Activated CD8-positive, alpha-beta T cell treated with anti-CD3 and anti-CD28 coated beads, Interleukin-2, amount 10 ng/mL, durations not matched to agents 7 days and 5 days (primary cell): ENCODE data around the gene NANP. TPM values are rescaled to one million over a fixed set of nuclear protein-coding genes. Genes with fewer than 3 reads are reported as not detected.
"Not testable (repeated sequence)": the region's sequence is repeated elsewhere in the genome, so short reads cannot be mapped to it uniquely, and the experiment has no call there.

Source experiments
- ATAC-seq: fragments of 150-1000 bp; cut with Tn5 transposase; one replicate; pipeline ENCODE4 v1.10.0; 2021; ENCODE audit warnings: moderate library complexity
- CTCF ChIA-PET: fragments of 350-600 bp; sonication (Branson Sonifier 250); formaldehyde crosslinking; loops from one replicate; lab custom pipeline; 2021; ENCODE audit warnings: antibody characterized with exemption; lab: Charles Lee
- POLR2A ChIA-PET: fragments of 350-600 bp; sonication (Branson Sonifier 250); formaldehyde crosslinking; loops from one replicate; lab custom pipeline; 2021; ENCODE audit warnings: antibody characterized with exemption; lab: Charles Lee
- DNase-seq: peaks from one replicate; pipeline ENCODE4 v3.0.0-alpha.2; 2020
- H3K27ac Mint-ChIP-seq: one replicate; pipeline ENCODE4 v1.8.0; 2021; ENCODE audit warnings: mild to moderate bottlenecking, mixed read lengths
- H3K27me3 Mint-ChIP-seq: one replicate; pipeline ENCODE4 v1.8.0; 2021; ENCODE audit warnings: low read depth, mixed read lengths
- H3K36me3 Mint-ChIP-seq: one replicate; pipeline ENCODE4 v1.8.0; 2021; ENCODE audit warnings: low read depth, mixed read lengths
- H3K4me1 Mint-ChIP-seq: one replicate; pipeline ENCODE4 v1.8.0; 2021; ENCODE audit warnings: low read depth, mixed read lengths
- H3K4me3 Mint-ChIP-seq: one replicate; pipeline ENCODE4 v1.8.0; 2021; ENCODE audit warnings: mild to moderate bottlenecking, mixed read lengths
- H3K9me3 Mint-ChIP-seq: one replicate; pipeline ENCODE4 v1.8.0; 2022; ENCODE audit warnings: mixed read lengths; ENCODE audit not compliant: insufficient read depth
- total RNA-seq, 2 experiments: library from RNA; stranded (reverse); gene quantifications; one replicate each; pipeline ENCODE4 v1.2.3, GENCODE V29; 2021

The NANP gene
- total RNA-seq: 1 to 10 TPM; 4.9 to 5.0 TPM

GRCh38 chr20:25623736-25624499 is at the start of gene NANP:
TSS of gene NANP (minus strand) at chr20:25624014. CDS start at chr20:25623948, 66 bp downstream.
- Mint-ChIP-seq H3K27ac (peak within 1 kb of the TSS; percentile 92), H3K9me3 (peaks cover 22% of the 10 kb centered on the region), H3K4me3 (peak within 1 kb of the TSS; percentile 90), H3K36me3 (peaks cover 20% of the 10 kb centered on the region), H3K4me1 (peaks cover 19% of the 10 kb centered on the region), H3K27me3 (no peaks in the 10 kb centered on the region)
- POLR2A ChIA-PET: no interaction called here
- CTCF ChIA-PET: no interaction called here
- DNase-seq (peak; percentile 93), ATAC-seq (peak; percentile 86)

- ATAC-seq: no peak
- no peaks in the 10 kb centered on the region for H3K27me3 Mint-ChIP-seq
- no peak overlapping the region for H3K27ac Mint-ChIP-seq
- DNase-seq: no peak
- H3K9me3 Mint-ChIP-seq: no peaks in the 10 kb centered on the region
- H3K4me3 Mint-ChIP-seq: no peak overlapping the region
- ChIA-PET POLR2A (no interaction called here), CTCF (no interaction called here)
- no peaks in the 10 kb centered on the region for H3K4me1 Mint-ChIP-seq
- peaks cover 52% of the 10 kb centered on the region for H3K36me3 Mint-ChIP-seq
Observed at GRCh38 chr20:25672659-25673235, 48.9 kb upstream of the NANP start.

GRCh38 chr20:25669826-25670422 is 46.1 kb upstream of the NANP start:
- Mint-ChIP-seq H3K36me3 (peaks cover 24% of the 10 kb centered on the region), H3K9me3 (no peaks in the 10 kb centered on the region), H3K4me3 (no peak overlapping the region), H3K27me3 (no peaks in the 10 kb centered on the region), H3K4me1 (no peaks in the 10 kb centered on the region), H3K27ac (no peak overlapping the region)
- ATAC-seq (no peak), DNase-seq (no peak)
- POLR2A ChIA-PET: no interaction called here
- CTCF ChIA-PET: no interaction called here

GRCh38 chr20:25668446-25668845 is 44.6 kb upstream of the NANP start:
- Mint-ChIP-seq H3K4me1 (no peaks in the 10 kb centered on the region), H3K4me3 (no peak overlapping the region), H3K27me3 (no peaks in the 10 kb centered on the region), H3K36me3 (peaks cover 10% of the 10 kb centered on the region), H3K27ac (no peak overlapping the region), H3K9me3 (no peaks in the 10 kb centered on the region)
- DNase-seq (no peak), ATAC-seq (no peak)
- CTCF ChIA-PET: no interaction called here
- POLR2A ChIA-PET: no interaction called here

GRCh38 chr20:25659999-25660398 is 36.2 kb upstream of the NANP start:
- H3K4me1 Mint-ChIP-seq: peaks cover 3% of the 10 kb centered on the region
- POLR2A ChIA-PET: no interaction called here
- H3K27me3 Mint-ChIP-seq: no peaks in the 10 kb centered on the region
- no peaks in the 10 kb centered on the region for H3K36me3 Mint-ChIP-seq
- no peak for DNase-seq
- no peaks in the 10 kb centered on the region for H3K9me3 Mint-ChIP-seq
- ATAC-seq: no peak
- H3K27ac Mint-ChIP-seq: no peak overlapping the region
- H3K4me3 Mint-ChIP-seq: no peak overlapping the region
- CTCF ChIA-PET: no interaction called here

GRCh38 chr20:25654487-25654886 is 30.7 kb upstream of the NANP start:
- no peaks in the 10 kb centered on the region for H3K9me3 Mint-ChIP-seq
- no peak overlapping the region for H3K4me3 Mint-ChIP-seq
- peaks cover 7% of the 10 kb centered on the region for H3K36me3 Mint-ChIP-seq
- no peak for ATAC-seq
- DNase-seq: no peak
- CTCF ChIA-PET: no interaction called here
- POLR2A ChIA-PET: no interaction called here
- H3K27me3 Mint-ChIP-seq: no peaks in the 10 kb centered on the region
- no peak overlapping the region for H3K27ac Mint-ChIP-seq
- H3K4me1 Mint-ChIP-seq: peaks cover under 1% of the 10 kb centered on the region

GRCh38 chr20:25652866-25653265 is 29.1 kb upstream of the NANP start:
- ATAC-seq, H3K36me3 Mint-ChIP-seq, H3K27me3 Mint-ChIP-seq, H3K4me3 Mint-ChIP-seq, H3K27ac Mint-ChIP-seq, H3K4me1 Mint-ChIP-seq, POLR2A ChIA-PET, DNase-seq, CTCF ChIA-PET, H3K9me3 Mint-ChIP-seq: not testable (repeated sequence)

- Mint-ChIP-seq H3K27me3 (no peaks in the 10 kb centered on the region), H3K4me1 (peaks cover 10% of the 10 kb centered on the region), H3K4me3 (no peak overlapping the region), H3K36me3 (peaks cover 12% of the 10 kb centered on the region), H3K27ac (no peak overlapping the region), H3K9me3 (no peaks in the 10 kb centered on the region)
- DNase-seq: no peak
- ChIA-PET POLR2A (no interaction called here), CTCF (no interaction called here)
- no peak for ATAC-seq
Observed at GRCh38 chr20:25644814-25645213, 21.0 kb upstream of the NANP start.

- no peak for ATAC-seq
- POLR2A ChIA-PET: no interaction called here
Observed at GRCh38 chr20:25643716-25644115, 19.9 kb upstream of the NANP start.

GRCh38 chr20:25637247-25637646 is 13.4 kb upstream of the NANP start:
- Mint-ChIP-seq H3K4me1 (peaks cover 2% of the 10 kb centered on the region), H3K27me3 (no peaks in the 10 kb centered on the region), H3K9me3 (peaks cover 22% of the 10 kb centered on the region), H3K27ac (no peak overlapping the region), H3K36me3 (peaks cover 39% of the 10 kb centered on the region), H3K4me3 (no peak overlapping the region)
- ChIA-PET CTCF (no interaction called here), POLR2A (no interaction called here)
- no peak for ATAC-seq
- DNase-seq: no peak

More at GRCh38 chr20:25643716-25644115, 19.9 kb upstream of the NANP start:
- Mint-ChIP-seq H3K36me3 (peaks cover 12% of the 10 kb centered on the region), H3K27ac (no peak overlapping the region), H3K4me3 (no peak overlapping the region), H3K4me1 (peaks cover 10% of the 10 kb centered on the region), H3K27me3 (no peaks in the 10 kb centered on the region), H3K9me3 (no peaks in the 10 kb centered on the region)
- CTCF ChIA-PET: interaction anchor here (0.8 kb wide), 1 partner anchor 32 kb away, joined by 3 read pairs; no protein-coding TSS in a partner anchor
- DNase-seq: no peak

GRCh38 chr20:25632940-25633790 is 9.4 kb upstream of the NANP start:
- Mint-ChIP-seq H3K4me3 (no peak overlapping the region), H3K27ac (no peak overlapping the region), H3K27me3 (no peaks in the 10 kb centered on the region), H3K36me3 (peaks cover 38% of the 10 kb centered on the region), H3K4me1 (peaks cover 2% of the 10 kb centered on the region), H3K9me3 (peaks cover 33% of the 10 kb centered on the region)
- ATAC-seq (no peak), DNase-seq (no peak)
- ChIA-PET CTCF (no interaction called here), POLR2A (no interaction called here)
